Neuronal stem cell (in vitro differentiated cells): Measurements from ENCODE around the gene EPS15.

Experiments
- DNase-seq: peaks from one replicate; pipeline ENCODE4 v3.0.0-alpha.2; 2013; ENCODE audit warnings: low spot score
- H2AFZ ChIP-seq: one replicate; pipeline ENCODE4 v1.6.1; 2013; ENCODE audit warnings: mild to moderate bottlenecking, low read length, inconsistent platforms
- H2AK5ac ChIP-seq: 2 replicates; pipeline ENCODE4 v1.6.1; 2013; ENCODE audit warnings: low read depth, mild to moderate bottlenecking, inconsistent platforms, low read length, moderate library complexity, mixed read lengths
- H2BK120ac ChIP-seq: 2 replicates; pipeline ENCODE4 v1.6.1; 2013; ENCODE audit warnings: low read depth, mild to moderate bottlenecking, inconsistent platforms, low read length, moderate library complexity, mixed read lengths
- H2BK12ac ChIP-seq: one replicate; pipeline ENCODE4 v1.6.1; 2013; ENCODE audit warnings: low read length, inconsistent platforms
- H2BK15ac ChIP-seq: 2 replicates; pipeline ENCODE4 v1.6.1; 2013; ENCODE audit warnings: mild to moderate bottlenecking, low read length, inconsistent platforms, mixed read lengths
- H2BK5ac ChIP-seq: one replicate; pipeline ENCODE4 v1.6.1; 2013; ENCODE audit warnings: inconsistent platforms, mild to moderate bottlenecking, low read length, moderate library complexity
- H3K14ac ChIP-seq: one replicate; pipeline ENCODE4 v1.6.1; 2013; ENCODE audit warnings: low read length, inconsistent platforms
- H3K18ac ChIP-seq: 2 replicates; pipeline ENCODE4 v1.6.1; 2013; ENCODE audit warnings: low read length, inconsistent platforms
- H3K23ac ChIP-seq: 2 replicates; pipeline ENCODE4 v1.6.1; 2013; ENCODE audit warnings: low read depth, mild to moderate bottlenecking, mixed read lengths, low read length, inconsistent platforms; ENCODE audit not compliant: poor library complexity
- H3K27ac ChIP-seq: replicated peaks from 3 replicates; pipeline ENCODE4 v1.5.1; 2013; ENCODE audit warnings: low read length, inconsistent platforms
- H3K27me3 ChIP-seq, 3 experiments: 2 replicates each; pipeline ENCODE4 v1.6.1; 2013; ENCODE audit warnings: low read length in 3 of 3, mild to moderate bottlenecking in 2 of 3, inconsistent platforms in 1 of 3, low read depth in 1 of 3, mixed read lengths in 1 of 3, moderate library complexity in 1 of 3; ENCODE audit not compliant: control insufficient read depth in 3 of 3, insufficient read depth in 3 of 3
- H3K36me3 ChIP-seq, 2 donors: replicated peaks in 1 of 2; 2 replicates each; pipeline ENCODE4 v1.6.1; 2013; ENCODE audit warnings: low read length in 2 of 2; ENCODE audit not compliant: control insufficient read depth in 2 of 2, insufficient read depth in 2 of 2
- H3K4ac ChIP-seq: 2 replicates; pipeline ENCODE4 v1.6.1; 2013; ENCODE audit warnings: inconsistent platforms, mild to moderate bottlenecking, low read length, moderate library complexity
- H3K4me1 ChIP-seq, 2 donors: 1 replicate in 1 of 2; 2 replicates in 1 of 2; pipeline ENCODE4 v1.6.1; 2013; ENCODE audit warnings: low read length in 2 of 2, low read depth in 1 of 2; ENCODE audit not compliant: control insufficient read depth in 2 of 2, insufficient read depth in 1 of 2
- H3K4me2 ChIP-seq: one replicate; pipeline ENCODE4 v1.6.1; 2013; ENCODE audit warnings: mild to moderate bottlenecking, low read length, inconsistent platforms; ENCODE audit not compliant: insufficient read depth, poor library complexity, severe bottlenecking
- H3K4me3 ChIP-seq, 2 donors: 2 replicates each; pipeline ENCODE4 v1.5.1; 2013; ENCODE audit warnings: low read length in 2 of 2, mild to moderate bottlenecking in 2 of 2, inconsistent platforms in 1 of 2, moderate library complexity in 1 of 2
- H3K79me1 ChIP-seq: one replicate; pipeline ENCODE4 v1.6.1; 2013; ENCODE audit warnings: low read depth, mild to moderate bottlenecking, inconsistent platforms, low read length, moderate library complexity
- H3K9ac ChIP-seq: one replicate; pipeline ENCODE4 v1.6.1; 2013; ENCODE audit warnings: mild to moderate bottlenecking, low read depth, low read length, inconsistent platforms; ENCODE audit not compliant: poor library complexity
- H3K9me3 ChIP-seq, 2 donors: replicated peaks in 1 of 2; 2 replicates each; pipeline versions ENCODE3 to v1.6.1; 2013; ENCODE audit warnings: low read length in 2 of 2, mild to moderate bottlenecking in 2 of 2, inconsistent platforms in 1 of 2, low read depth in 1 of 2, mixed read lengths in 1 of 2, moderate library complexity in 1 of 2; ENCODE audit not compliant: control insufficient read depth in 2 of 2, insufficient read depth in 1 of 2
- H4K8ac ChIP-seq: one replicate; pipeline ENCODE4 v1.6.1; 2013; ENCODE audit warnings: low read depth, mild to moderate bottlenecking, inconsistent platforms, low read length, moderate library complexity
- H4K91ac ChIP-seq: one replicate; pipeline ENCODE4 v1.6.1; 2013; ENCODE audit warnings: low read length, low read depth, mild to moderate bottlenecking, inconsistent platforms; ENCODE audit not compliant: poor library complexity
- WGBS, 2 donors: extraction: QIAGEN DNeasy Blood & Tissue Kit; methylation state at CpG; one replicate each; pipeline ENCODE4 v1.1.7; 2013; ENCODE audit warnings: missing lambda C conversion rate in 2 of 2, mixed read lengths in 1 of 2; ENCODE audit not compliant: insufficient read length in 2 of 2, insufficient replicate concordance in 1 of 2; ENCODE audit errors: extremely low coverage in 2 of 2; 5-methylcytosine and 5-hydroxymethylcytosine counted together

The EPS15 gene

GRCh38 chr1:51527144-51527543, 8.1 kb upstream of the EPS15 start:
- Histone ChIP-seq H2BK12ac (no peak overlapping the region), H3K23ac (no peak overlapping the region), H4K91ac (no peak overlapping the region), H3K14ac (no peak overlapping the region), H4K8ac (no peak overlapping the region), H2AFZ (no peak overlapping the region), H2BK120ac (no peak overlapping the region), H2BK15ac (no peak overlapping the region), H3K4me2 (no peak overlapping the region), H3K27me3 (peaks cover 0 to 9% (median 0%) of the 10 kb centered on the region in 3 experiments), H3K9ac (no peak overlapping the region), H3K18ac (no peak overlapping the region), H3K9me3 (no peaks in the 10 kb centered on the region), H3K4ac (no peak overlapping the region), H3K27ac (no peak overlapping the region), H2AK5ac (no peak overlapping the region), H3K36me3 (no peaks in the 10 kb centered on the region), H3K79me1 (no peaks in the 10 kb centered on the region), H3K4me3 (no peak overlapping the region), H3K4me1 (no peaks in the 10 kb centered on the region), H2BK5ac (no peak overlapping the region)
- DNase-seq: no peak

GRCh38 chr1:51526248-51526647, 7.2 kb upstream of the EPS15 start:
- H3K79me1 ChIP-seq: no peaks in the 10 kb centered on the region
- H2AK5ac ChIP-seq: no peak overlapping the region
- H3K9me3 ChIP-seq: no peaks in the 10 kb centered on the region
- H3K4me3 ChIP-seq: no peak overlapping the region
- no peak overlapping the region for H2BK15ac ChIP-seq
- H3K14ac ChIP-seq: no peak overlapping the region
- no CpG with 5 or more reads among the region's 3 CpGs for WGBS, 2 donors
- H3K27me3 ChIP-seq: peaks cover 0 to 4% (median 0%) of the 10 kb centered on the region in 3 experiments
- H3K9ac ChIP-seq: no peak overlapping the region
- H2BK12ac ChIP-seq: no peak overlapping the region
- H3K23ac ChIP-seq: no peak overlapping the region
- no peak overlapping the region for H2AFZ ChIP-seq
- H3K4ac ChIP-seq: no peak overlapping the region
- H3K4me2 ChIP-seq: no peak overlapping the region
- no peak overlapping the region for H2BK120ac ChIP-seq
- H3K4me1 ChIP-seq: no peaks in the 10 kb centered on the region
- H4K91ac ChIP-seq: no peak overlapping the region
- H4K8ac ChIP-seq: no peak overlapping the region
- no peaks in the 10 kb centered on the region for H3K36me3 ChIP-seq
- H3K18ac ChIP-seq: no peak overlapping the region
- no peak for DNase-seq
- H3K27ac ChIP-seq: no peak overlapping the region
- H2BK5ac ChIP-seq: no peak overlapping the region

DNA sequence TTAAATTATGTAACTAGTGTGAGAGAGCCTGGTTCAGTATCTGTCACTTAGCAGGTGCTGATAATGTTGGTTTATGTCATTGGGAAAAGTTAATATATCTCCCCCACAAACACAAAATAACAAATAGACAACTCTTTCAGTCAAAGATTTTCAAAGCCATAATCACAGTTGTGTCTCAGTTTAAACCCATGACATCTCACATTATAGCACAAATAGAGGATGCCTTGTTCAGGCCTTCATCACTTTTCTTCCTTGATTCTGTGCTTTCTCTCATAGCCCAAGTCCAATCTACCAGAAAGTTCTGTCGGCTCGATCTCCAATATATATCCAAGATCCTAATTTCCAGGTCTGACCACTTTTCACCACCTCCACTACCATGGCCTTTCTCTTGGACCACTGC, 6.2 kb upstream of the EPS15 start:
- DNase-seq: no peak
- no peak overlapping the region for H3K4me2 ChIP-seq
- H3K9ac ChIP-seq: no peak overlapping the region
- WGBS, 2 donors: no CpG with 5 or more reads among the region's 2 CpGs
- no peak overlapping the region for H3K23ac ChIP-seq
- no peaks in the 10 kb centered on the region for H3K4me1 ChIP-seq
- H2BK15ac ChIP-seq: no peak overlapping the region
- no peak overlapping the region for H2BK120ac ChIP-seq
- no peak overlapping the region for H3K4me3 ChIP-seq
- no peaks in the 10 kb centered on the region for H3K9me3 ChIP-seq
- H2BK5ac ChIP-seq: no peak overlapping the region
- no peak overlapping the region for H2AFZ ChIP-seq
- H2BK12ac ChIP-seq: no peak overlapping the region
- no peak overlapping the region for H3K27ac ChIP-seq
- no peak overlapping the region for H4K8ac ChIP-seq
- no peak overlapping the region for H3K14ac ChIP-seq
- no peaks in the 10 kb centered on the region for H3K79me1 ChIP-seq
- H4K91ac ChIP-seq: no peak overlapping the region
- peaks cover 0 to 4% (median 0%) of the 10 kb centered on the region in 3 experiments for H3K27me3 ChIP-seq
- no peaks in the 10 kb centered on the region for H3K36me3 ChIP-seq
- H3K18ac ChIP-seq: no peak overlapping the region
- no peak overlapping the region for H3K4ac ChIP-seq
- no peak overlapping the region for H2AK5ac ChIP-seq

GRCh38 chr1:51524817-51525216, 5.8 kb upstream of the EPS15 start:
- H2BK5ac ChIP-seq: no peak overlapping the region
- H3K27ac ChIP-seq: no peak overlapping the region
- H3K14ac ChIP-seq: no peak overlapping the region
- H2BK15ac ChIP-seq: no peak overlapping the region
- H3K23ac ChIP-seq: no peak overlapping the region
- H2BK12ac ChIP-seq: no peak overlapping the region
- no peak overlapping the region for H4K8ac ChIP-seq
- H3K4me1 ChIP-seq: no peaks in the 10 kb centered on the region
- H4K91ac ChIP-seq: no peak overlapping the region
- no peak overlapping the region for H3K4ac ChIP-seq
- no peak overlapping the region for H3K18ac ChIP-seq
- no peak overlapping the region for H3K9ac ChIP-seq
- H3K4me2 ChIP-seq: no peak overlapping the region
- no peaks in the 10 kb centered on the region for H3K9me3 ChIP-seq
- H2AK5ac ChIP-seq: no peak overlapping the region
- WGBS, 2 donors: no CpG with 5 or more reads among the region's 1 CpG
- no peaks in the 10 kb centered on the region for H3K79me1 ChIP-seq
- no peaks in the 10 kb centered on the region for H3K36me3 ChIP-seq
- H2AFZ ChIP-seq: no peak overlapping the region
- H2BK120ac ChIP-seq: no peak overlapping the region
- H3K4me3 ChIP-seq: no peak overlapping the region
- H3K27me3 ChIP-seq: peaks cover 0 to 4% (median 0%) of the 10 kb centered on the region in 3 experiments
- no peak for DNase-seq
